ENCODE measurements around the gene C3. TPM values are rescaled to one million over a fixed set of nuclear protein-coding genes. Genes with fewer than 3 reads are reported as not detected.
A peak's percentile ranks its signal among the peaks of the same experiment; 100 is the strongest.

C3 gene
- total and polyA plus RNA-seq, 2 of the 13 experiments (the other 11 are each of a cell fraction or from before 2014, with no cell fraction given), result 1,455 to 6,272 TPM

- TF ChIP-seq ETV5 (CRISPR knock-in tag; IDR thresholded peaks at IDR 0.05; ENCODE audit: borderline replicate concordance) (peak; percentile 13; the same call in 1 of the 2 replicates), ZNF839 (CRISPR knock-in tag; IDR thresholded peaks at IDR 0.05; ENCODE audit: borderline replicate concordance) (no peak), ZHX1 (CRISPR knock-in tag; IDR thresholded peaks at IDR 0.05; ENCODE audit: low read depth) (no peak), NCOA2 (CRISPR knock-in tag; IDR thresholded peaks at IDR 0.05) (peak; percentile 86), ZBTB7A (CRISPR knock-in tag; IDR thresholded peaks at IDR 0.05) (no peak), ZNF224 (CRISPR knock-in tag; IDR thresholded peaks at IDR 0.05) (no peak), SIX4 (CRISPR knock-in tag; IDR thresholded peaks at IDR 0.05) (no peak), JUN (CRISPR knock-in tag; IDR thresholded peaks at IDR 0.05) (no peak), HMGA1 (CRISPR knock-in tag; conservative IDR thresholded peaks at IDR 0.05) (no peak), HIC2 (CRISPR knock-in tag; IDR thresholded peaks at IDR 0.05; ENCODE audit: low read depth) (0 out of 2 replicates have a peak, but pooled peaks have one; percentile 19), RAD21 (CRISPR knock-in tag; IDR thresholded peaks at IDR 0.05) (peak; percentile 46; the same call in 1 of the 2 replicates)
- TF ChIP-seq, protein P1, sequence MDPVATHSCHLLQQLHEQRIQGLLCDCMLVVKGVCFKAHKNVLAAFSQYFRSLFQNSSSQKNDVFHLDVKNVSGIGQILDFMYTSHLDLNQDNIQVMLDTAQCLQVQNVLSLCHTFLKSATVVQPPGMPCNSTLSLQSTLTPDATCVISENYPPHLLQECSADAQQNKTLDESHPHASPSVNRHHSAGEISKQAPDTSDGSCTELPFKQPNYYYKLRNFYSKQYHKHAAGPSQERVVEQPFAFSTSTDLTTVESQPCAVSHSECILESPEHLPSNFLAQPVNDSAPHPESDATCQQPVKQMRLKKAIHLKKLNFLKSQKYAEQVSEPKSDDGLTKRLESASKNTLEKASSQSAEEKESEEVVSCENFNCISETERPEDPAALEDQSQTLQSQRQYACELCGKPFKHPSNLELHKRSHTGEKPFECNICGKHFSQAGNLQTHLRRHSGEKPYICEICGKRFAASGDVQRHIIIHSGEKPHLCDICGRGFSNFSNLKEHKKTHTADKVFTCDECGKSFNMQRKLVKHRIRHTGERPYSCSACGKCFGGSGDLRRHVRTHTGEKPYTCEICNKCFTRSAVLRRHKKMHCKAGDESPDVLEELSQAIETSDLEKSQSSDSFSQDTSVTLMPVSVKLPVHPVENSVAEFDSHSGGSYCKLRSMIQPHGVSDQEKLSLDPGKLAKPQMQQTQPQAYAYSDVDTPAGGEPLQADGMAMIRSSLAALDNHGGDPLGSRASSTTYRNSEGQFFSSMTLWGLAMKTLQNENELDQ (CRISPR knock-in tag; IDR thresholded peaks at IDR 0.05; ENCODE audit: borderline replicate concordance), result no peak
- TF ChIP-seq, protein P2, sequence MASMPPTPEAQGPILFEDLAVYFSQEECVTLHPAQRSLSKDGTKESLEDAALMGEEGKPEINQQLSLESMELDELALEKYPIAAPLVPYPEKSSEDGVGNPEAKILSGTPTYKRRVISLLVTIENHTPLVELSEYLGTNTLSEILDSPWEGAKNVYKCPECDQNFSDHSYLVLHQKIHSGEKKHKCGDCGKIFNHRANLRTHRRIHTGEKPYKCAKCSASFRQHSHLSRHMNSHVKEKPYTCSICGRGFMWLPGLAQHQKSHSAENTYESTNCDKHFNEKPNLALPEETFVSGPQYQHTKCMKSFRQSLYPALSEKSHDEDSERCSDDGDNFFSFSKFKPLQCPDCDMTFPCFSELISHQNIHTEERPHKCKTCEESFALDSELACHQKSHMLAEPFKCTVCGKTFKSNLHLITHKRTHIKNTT (CRISPR knock-in tag; IDR thresholded peaks at IDR 0.05), result no peak
Observed at GRCh38 chr19:6725513-6726231, 5.2 kb upstream of the C3 start (continued).
